Stimulated activated naive CD8-positive, alpha-beta T cell treated with anti-CD3 and anti-CD28 coated beads, Interleukin-15, Interleukin-2, amounts not matched to agents 100 U/mL and 50 U/mL, for 24 hours (primary cell): ENCODE data around the gene MGST3.
"Not testable (repeated sequence)": the region's sequence is repeated elsewhere in the genome, so short reads cannot be mapped to it uniquely, and the experiment has no call there.

Source experiments
- ATAC-seq: fragments of 150-1000 bp; cut with Tn5 transposase; one replicate; pipeline ENCODE4 v1.10.0; 2021
- DNase-seq: peaks from one replicate; pipeline ENCODE4 v3.0.0; 2021

The MGST3 gene

GRCh38 chr1:165629848-165630628 lies 996 bp upstream of the MGST3 start:
- ATAC-seq, result no peak
- no peak for DNase-seq

- peak; percentile 65 for ATAC-seq
These were observed 513 bp downstream of the MGST3 start for GRCh38 chr1:165631342-165632151.

GRCh38 chr1:165632152-165632469 lies 1.1 kb downstream of the MGST3 start:
- ATAC-seq (no peak), DNase-seq (no peak)

More at GRCh38 chr1:165631342-165632151, 513 bp downstream of the MGST3 start:
- DNase-seq, result peak; percentile 60

- ATAC-seq, result no peak
These were observed 1.5 kb downstream of the MGST3 start for GRCh38 chr1:165632491-165632890.

GRCh38 chr1:165633614-165634013 lies 2.6 kb downstream of the MGST3 start:
- ATAC-seq, result no peak
- no peak for DNase-seq

More at GRCh38 chr1:165632491-165632890, 1.5 kb downstream of the MGST3 start:
- DNase-seq, result no peak

GRCh38 chr1:165634154-165634921 lies 3.3 kb downstream of the MGST3 start:
- ATAC-seq (no peak), DNase-seq (no peak)

GRCh38 chr1:165635329-165635728 lies 4.3 kb downstream of the MGST3 start:
- DNase-seq (no peak), ATAC-seq (no peak)

- ATAC-seq, result no peak
- DNase-seq, result no peak
These were observed 4.8 kb downstream of the MGST3 start for GRCh38 chr1:165635823-165636222.

GRCh38 chr1:165637427-165637826 lies 6.4 kb downstream of the MGST3 start:
- ATAC-seq (no peak), DNase-seq (no peak)

GRCh38 chr1:165638211-165638610 lies 7.2 kb downstream of the MGST3 start:
- DNase-seq, ATAC-seq: not testable (repeated sequence)

GRCh38 chr1:165639821-165640623 lies 9.0 kb downstream of the MGST3 start:
- ATAC-seq, result peak; percentile 58
- no peak for DNase-seq

GRCh38 chr1:165641231-165641987 lies 10.4 kb downstream of the MGST3 start:
- ATAC-seq, result no peak

GRCh38 chr1:165644064-165644735 lies 13.2 kb downstream of the MGST3 start:
- no peak for DNase-seq
- no peak for ATAC-seq

More at GRCh38 chr1:165641231-165641987, 10.4 kb downstream of the MGST3 start:
- DNase-seq, result no peak

GRCh38 chr1:165645654-165646366 lies 14.8 kb downstream of the MGST3 start:
- ATAC-seq (peak; percentile 49), DNase-seq (no peak)

- DNase-seq (no peak), ATAC-seq (no peak)
These were observed 16.5 kb downstream of the MGST3 start for GRCh38 chr1:165647517-165647916.

- DNase-seq, result no peak
- no peak for ATAC-seq
These were observed 16.9 kb downstream of the MGST3 start for GRCh38 chr1:165647970-165648369.

GRCh38 chr1:165648919-165649572 lies 18.0 kb downstream of the MGST3 start:
- DNase-seq (no peak), ATAC-seq (no peak)

- DNase-seq, result no peak
- no peak for ATAC-seq
These were observed 20.1 kb downstream of the MGST3 start for GRCh38 chr1:165650981-165651625.
